Mesendoderm (in vitro differentiated cells): Measurements from ENCODE around the gene OR8U1.
A peak's percentile ranks its signal among the peaks of the same experiment; 100 is the strongest.
"Not testable (repeated sequence)": the region's sequence is repeated elsewhere in the genome, so short reads cannot be mapped to it uniquely, and the experiment has no call there.

ENCODE experiments used
- DNase-seq: peaks from one replicate; pipeline ENCODE4 v3.0.0; 2013
- H2AK5ac ChIP-seq: 2 replicates; pipeline ENCODE4 v1.6.1; 2013; ENCODE audit warnings: low read length, inconsistent platforms
- H2BK120ac ChIP-seq: 2 replicates; pipeline ENCODE4 v1.6.1; 2013; ENCODE audit warnings: low read depth, mild to moderate bottlenecking, low read length, moderate library complexity, mixed read lengths
- H2BK15ac ChIP-seq: replicated peaks from 2 replicates; pipeline ENCODE4 v1.6.1; 2013; ENCODE audit warnings: low read depth, mild to moderate bottlenecking, moderate library complexity
- H2BK5ac ChIP-seq: 2 replicates; pipeline ENCODE4 v1.6.1; 2013; ENCODE audit warnings: low read length, inconsistent platforms
- H3K18ac ChIP-seq: 2 replicates; pipeline ENCODE4 v1.6.1; 2013; ENCODE audit warnings: mild to moderate bottlenecking, low read length, mixed read lengths
- H3K23ac ChIP-seq: one replicate; pipeline ENCODE4 v1.6.1; 2013; ENCODE audit warnings: low read length
- H3K27ac ChIP-seq: 2 replicates; pipeline ENCODE4 v1.5.1; 2013; ENCODE audit warnings: low read depth, mild to moderate bottlenecking, inconsistent platforms, low read length, moderate library complexity
- H3K27me3 ChIP-seq: 2 replicates; pipeline ENCODE4 v1.6.1; 2013; ENCODE audit warnings: low read length, control low read depth, mild to moderate bottlenecking, inconsistent platforms; ENCODE audit not compliant: insufficient read depth, poor library complexity
- H3K36me3 ChIP-seq: 2 replicates; pipeline ENCODE4 v1.6.1; 2013; ENCODE audit warnings: low read length, inconsistent platforms; ENCODE audit not compliant: control insufficient read depth, insufficient read depth
- H3K4ac ChIP-seq: one replicate; pipeline ENCODE4 v1.6.1; 2013; ENCODE audit warnings: low read depth, mild to moderate bottlenecking, low read length, moderate library complexity
- H3K4me1 ChIP-seq: 2 replicates; pipeline ENCODE4 v1.6.1; 2013; ENCODE audit warnings: low read depth, low read length, inconsistent platforms; ENCODE audit not compliant: control insufficient read depth
- H3K4me2 ChIP-seq: 2 replicates; pipeline ENCODE4 v1.6.1; 2013; ENCODE audit warnings: low read length
- H3K4me3 ChIP-seq: 2 replicates; pipeline ENCODE4 v1.5.1; 2013; ENCODE audit warnings: mild to moderate bottlenecking, low read length
- H3K56ac ChIP-seq: one replicate; pipeline ENCODE4 v1.6.1; 2013; ENCODE audit warnings: low read length
- H3K79me1 ChIP-seq: 2 replicates; pipeline ENCODE4 v1.6.1; 2013; ENCODE audit warnings: low read length, inconsistent platforms
- H3K79me2 ChIP-seq: 2 replicates; pipeline ENCODE4 v1.6.1; 2013; ENCODE audit warnings: mild to moderate bottlenecking, low read length; ENCODE audit not compliant: control insufficient read depth, insufficient read depth
- H3K9ac ChIP-seq: 2 replicates; pipeline ENCODE4 v1.6.1; 2013; ENCODE audit warnings: low read length, inconsistent platforms
- H4K5ac ChIP-seq: one replicate; pipeline ENCODE4 v1.6.1; 2013; ENCODE audit warnings: low read length
- H4K8ac ChIP-seq: one replicate; pipeline ENCODE4 v1.6.1; 2013; ENCODE audit warnings: low read depth, mild to moderate bottlenecking, control low read depth, low read length, moderate library complexity
- WGBS: extraction: QIAGEN DNeasy Blood & Tissue Kit; methylation state at CpG from one replicate; pipeline ENCODE4 v1.1.7; 2013; ENCODE audit warnings: low lambda C conversion rate, missing lambda C conversion rate; ENCODE audit not compliant: insufficient coverage; ENCODE audit errors: extremely low coverage; 5-methylcytosine and 5-hydroxymethylcytosine counted together

Gene OR8U1

DNA sequence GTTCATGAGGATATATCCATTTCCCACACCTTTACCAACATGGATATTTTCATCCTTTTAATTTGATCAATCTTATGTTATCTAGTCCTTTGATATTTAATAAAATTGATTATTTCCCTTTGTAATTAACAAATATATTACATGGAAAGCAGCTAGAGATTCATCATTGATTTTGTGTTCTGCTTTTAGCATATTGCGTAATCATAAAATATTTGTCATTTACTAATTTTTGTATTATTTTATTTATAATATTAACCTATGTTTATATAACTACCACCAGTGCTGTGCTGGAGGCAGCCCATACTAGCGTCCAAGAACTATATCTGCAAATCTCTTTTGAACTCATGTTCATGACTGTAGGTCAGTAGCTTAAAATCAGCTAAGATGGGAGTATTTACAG is 4.7 kb downstream of the OR8U1 start:
- Histone ChIP-seq H3K27me3 (no peaks in the 10 kb centered on the region), H3K4me1 (no peaks in the 10 kb centered on the region), H4K5ac (no peak overlapping the region), H4K8ac (no peak overlapping the region), H3K56ac (no peak overlapping the region), H3K36me3 (no peaks in the 10 kb centered on the region), H3K4ac (no peak overlapping the region), H3K4me3 (no peak overlapping the region), H3K79me2 (no peaks in the 10 kb centered on the region), H2BK15ac (no peak overlapping the region), H3K4me2 (no peak overlapping the region), H3K23ac (no peak overlapping the region), H2BK120ac (no peak overlapping the region), H3K79me1 (no peaks in the 10 kb centered on the region), H3K18ac (no peak overlapping the region), H3K9ac (no peak overlapping the region), H2BK5ac (no peak overlapping the region), H3K27ac (no peak overlapping the region), H2AK5ac (no peak overlapping the region)
- DNase-seq: no peak
- WGBS: no CpG with 5 or more reads among the region's 2 CpGs

DNA sequence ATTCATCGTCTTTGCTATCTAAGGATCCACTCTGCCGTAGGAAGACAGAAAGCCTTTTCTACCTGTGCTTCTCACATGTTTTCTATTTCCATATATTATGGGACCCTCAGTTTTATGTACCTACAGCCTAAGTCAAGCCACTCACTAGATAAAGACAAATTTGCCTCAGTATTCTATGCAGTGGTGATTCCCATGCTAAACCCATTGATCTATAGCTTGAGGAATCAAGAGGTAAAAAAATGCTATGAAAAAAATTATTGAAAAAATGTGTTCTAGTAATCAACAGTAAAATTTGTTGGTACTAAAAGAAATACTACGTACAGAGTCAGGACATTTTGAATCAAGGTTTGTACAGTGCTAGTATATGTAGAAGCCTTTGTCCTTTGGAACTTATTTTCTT is 19.0 kb downstream of the OR8U1 start:
- Histone ChIP-seq H3K56ac (no peak overlapping the region), H3K4me1 (no peaks in the 10 kb centered on the region), H4K8ac (no peak overlapping the region), H2AK5ac (no peak overlapping the region), H3K27me3 (no peaks in the 10 kb centered on the region), H3K18ac (no peak overlapping the region), H3K4me3 (no peak overlapping the region), H3K4me2 (no peak overlapping the region), H3K27ac (no peak overlapping the region), H3K79me2 (no peaks in the 10 kb centered on the region), H2BK15ac (no peak overlapping the region), H3K9ac (no peak overlapping the region), H3K79me1 (no peaks in the 10 kb centered on the region), H2BK120ac (no peak overlapping the region), H3K4ac (no peak overlapping the region), H3K36me3 (no peaks in the 10 kb centered on the region), H3K23ac (no peak overlapping the region), H2BK5ac (no peak overlapping the region), H4K5ac (no peak overlapping the region)
- no CpG with 5 or more reads among the region's 3 CpGs for WGBS
- no peak for DNase-seq

DNA sequence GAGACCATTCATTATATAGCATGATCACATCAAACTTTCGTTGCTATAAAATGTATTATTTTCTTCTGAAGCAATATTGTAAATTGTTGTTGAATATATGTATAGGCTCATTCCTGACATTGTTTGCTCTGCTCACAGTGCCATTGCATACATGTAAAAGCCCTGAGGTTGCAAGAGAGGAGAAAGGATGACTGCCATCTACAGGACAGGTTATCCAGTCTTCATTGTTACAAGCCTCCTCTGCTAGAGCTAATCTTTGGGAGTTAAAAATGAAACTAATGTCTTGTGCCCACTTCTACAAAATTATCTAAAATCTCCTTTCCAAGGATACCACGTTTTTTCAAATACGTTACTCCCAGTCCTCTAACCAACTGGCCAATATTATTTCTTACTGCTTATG is 20.6 kb downstream of the OR8U1 start:
- H2AK5ac ChIP-seq: no peak overlapping the region
- no peak overlapping the region for H3K4ac ChIP-seq
- no peak overlapping the region for H3K4me3 ChIP-seq
- H3K27ac ChIP-seq: no peak overlapping the region
- no peaks in the 10 kb centered on the region for H3K79me1 ChIP-seq
- no peak overlapping the region for H2BK15ac ChIP-seq
- H2BK120ac ChIP-seq: no peak overlapping the region
- DNase-seq: peak; percentile 54
- H3K79me2 ChIP-seq: no peaks in the 10 kb centered on the region
- H3K56ac ChIP-seq: no peak overlapping the region
- H4K8ac ChIP-seq: no peak overlapping the region
- H3K9ac ChIP-seq: no peak overlapping the region
- H2BK5ac ChIP-seq: no peak overlapping the region
- no peak overlapping the region for H3K4me2 ChIP-seq
- no peak overlapping the region for H3K18ac ChIP-seq
- H4K5ac ChIP-seq: no peak overlapping the region
- WGBS: no CpG with 5 or more reads among the region's 3 CpGs
- H3K23ac ChIP-seq: no peak overlapping the region
- H3K4me1 ChIP-seq: no peaks in the 10 kb centered on the region
- H3K36me3 ChIP-seq: no peaks in the 10 kb centered on the region
- no peaks in the 10 kb centered on the region for H3K27me3 ChIP-seq

DNA sequence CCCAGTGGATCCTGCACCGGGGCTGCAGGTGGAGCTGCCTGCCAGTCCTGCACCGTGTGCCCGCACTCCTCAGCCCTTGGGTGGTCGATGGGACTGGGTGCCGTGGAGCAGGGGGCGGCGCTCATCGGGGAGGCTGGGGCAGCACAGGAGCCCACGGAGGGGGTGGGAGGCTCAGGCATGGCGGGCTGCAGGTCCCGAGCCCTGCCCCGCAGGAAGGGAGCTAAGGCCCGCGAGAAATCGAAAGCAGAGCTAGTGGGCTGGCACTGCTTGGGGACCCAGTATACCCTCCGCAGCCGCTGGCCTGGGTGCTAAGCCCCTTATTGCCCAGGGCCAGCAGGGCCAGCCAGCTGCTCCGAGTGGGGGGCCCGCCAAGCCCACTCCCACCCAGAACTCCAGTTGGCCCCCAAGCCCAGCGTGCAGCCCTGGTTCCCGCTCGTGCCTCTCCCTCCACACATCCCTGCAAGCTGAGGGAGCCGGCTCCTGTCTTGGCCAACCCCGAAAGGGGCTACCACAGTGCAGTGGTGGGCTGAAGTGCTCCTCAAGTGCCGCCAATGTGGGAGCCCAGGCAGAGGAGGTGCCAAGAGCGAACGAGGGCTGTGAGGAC is 26.5 kb downstream of the OR8U1 start:
- H3K79me1 ChIP-seq, H3K4ac ChIP-seq, H3K9ac ChIP-seq, H2BK15ac ChIP-seq, H3K23ac ChIP-seq, H3K79me2 ChIP-seq, H2BK5ac ChIP-seq, H3K4me1 ChIP-seq, H3K56ac ChIP-seq, H3K4me2 ChIP-seq, H2BK120ac ChIP-seq, H3K4me3 ChIP-seq, DNase-seq, H2AK5ac ChIP-seq, H3K18ac ChIP-seq, H3K27ac ChIP-seq, H4K8ac ChIP-seq, H4K5ac ChIP-seq, H3K36me3 ChIP-seq, H3K27me3 ChIP-seq: not testable (repeated sequence)
- no CpG with 5 or more reads among the region's 27 CpGs for WGBS

DNA sequence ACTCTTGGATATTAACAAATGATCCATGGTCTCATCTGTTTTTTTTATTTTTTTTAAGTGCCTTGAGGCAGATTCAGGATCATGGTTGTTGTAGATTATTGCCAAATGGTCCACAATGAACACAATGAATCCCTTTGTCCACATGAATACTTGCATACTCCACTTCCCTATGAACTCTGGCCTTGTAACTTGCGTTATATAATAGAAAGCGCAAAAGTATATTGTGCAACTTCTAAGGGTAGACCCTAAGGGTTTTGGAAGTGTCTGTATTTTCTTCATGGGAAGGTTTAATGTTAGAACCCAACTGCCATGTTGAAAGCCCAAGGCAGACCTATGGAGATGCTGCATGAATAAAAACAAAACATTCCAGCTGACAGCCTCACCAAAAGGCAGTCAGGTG is 29.0 kb downstream of the OR8U1 start:
- Histone ChIP-seq H3K4me2 (no peak overlapping the region), H4K5ac (no peak overlapping the region), H3K27me3 (no peaks in the 10 kb centered on the region), H2AK5ac (no peak overlapping the region), H3K79me1 (no peaks in the 10 kb centered on the region), H3K4me1 (no peaks in the 10 kb centered on the region), H3K56ac (no peak overlapping the region), H3K4ac (no peak overlapping the region), H3K36me3 (no peaks in the 10 kb centered on the region), H2BK120ac (no peak overlapping the region), H3K4me3 (no peak overlapping the region), H3K27ac (no peak overlapping the region), H4K8ac (no peak overlapping the region), H3K79me2 (no peaks in the 10 kb centered on the region), H2BK5ac (no peak overlapping the region), H2BK15ac (no peak overlapping the region), H3K9ac (no peak overlapping the region), H3K23ac (no peak overlapping the region), H3K18ac (no peak overlapping the region)
- no peak for DNase-seq
- WGBS: no CpG with 5 or more reads among the region's 2 CpGs

DNA sequence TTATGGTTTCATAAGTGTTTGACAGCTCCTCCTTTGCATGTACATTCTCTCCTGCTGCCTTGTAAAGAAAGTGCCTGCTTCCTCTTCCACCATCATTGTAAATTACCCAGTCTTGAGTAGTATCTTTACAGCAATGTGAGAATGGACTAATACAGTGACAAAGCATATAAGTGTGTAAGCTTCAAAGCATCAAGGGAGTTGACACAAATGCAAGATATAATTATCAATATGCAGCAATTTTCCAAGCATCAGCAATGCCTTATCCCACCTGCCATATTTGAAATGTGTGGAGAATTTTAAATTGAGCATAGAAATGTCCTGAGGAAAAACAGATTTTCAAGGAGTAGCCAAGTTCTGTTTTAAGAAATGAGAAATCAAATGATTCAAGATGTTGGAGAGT is 35.4 kb downstream of the OR8U1 start:
- Histone ChIP-seq H3K23ac (no peak overlapping the region), H3K4me3 (no peak overlapping the region), H3K56ac (no peak overlapping the region), H2BK15ac (no peak overlapping the region), H3K18ac (no peak overlapping the region), H3K4me1 (no peaks in the 10 kb centered on the region), H2AK5ac (no peak overlapping the region), H3K4ac (no peak overlapping the region), H3K27ac (no peak overlapping the region), H3K27me3 (no peaks in the 10 kb centered on the region), H4K5ac (no peak overlapping the region), H3K79me2 (no peaks in the 10 kb centered on the region), H3K36me3 (no peaks in the 10 kb centered on the region), H4K8ac (no peak overlapping the region), H3K4me2 (no peak overlapping the region), H2BK5ac (no peak overlapping the region), H3K79me1 (no peaks in the 10 kb centered on the region), H2BK120ac (no peak overlapping the region), H3K9ac (no peak overlapping the region)
- no peak for DNase-seq
